K562 (cell line): Measurements from ENCODE around the gene NMT2.

Source experiments
- ATF1 ChIP-seq, 2 experiments: fragments of 450-650 bp in 1 of 2; IDR thresholded peaks; 2 replicates each; pipeline ENCODE4 v1.6.1; 2016; ENCODE audit warnings: missing compliant biosample characterization in 1 of 2, missing genetic modification characterization in 1 of 2
- CEBPB ChIP-seq: fragments of 450-650 bp; IDR thresholded peaks from 2 replicates; pipeline ENCODE4 v1.6.1; 2016; ENCODE audit warnings: missing genetic modification characterization, missing compliant biosample characterization
- EZH2 ChIP-seq: IDR thresholded peaks from 2 replicates; pipeline ENCODE4 v1.6.1; 2012; ENCODE audit warnings: low read depth, mild to moderate bottlenecking, inconsistent platforms, low read length, borderline replicate concordance
- JUN ChIP-seq, 2 experiments: sonication (generic) in 1 of 2; formaldehyde crosslinking in 1 of 2; IDR thresholded peaks; 2 replicates each; pipeline versions ENCODE4 v1.6.1 to v1.8.0; 2012 to 2022; ENCODE audit warnings: borderline replicate concordance in 2 of 2, mild to moderate bottlenecking in 2 of 2, improper control_type of control experiment in 1 of 2, low read depth in 1 of 2, low read length in 1 of 2, missing genetic modification reagents in 1 of 2
- RCOR1 ChIP-seq, 2 experiments: IDR thresholded peaks; 2 replicates each; pipeline ENCODE4 v1.6.1; 2012; ENCODE audit warnings: low read depth in 2 of 2, low read length in 2 of 2, borderline replicate concordance in 1 of 2, improper control_type of control experiment in 1 of 2
- ZEB2 ChIP-seq: fragments of 450-650 bp; IDR thresholded peaks from 2 replicates; pipeline ENCODE4 v1.6.1; 2016
- TF ChIP-seq, protein P1 (sequence below): fragments of 250-450 bp; sonication (Bioruptor Pico); IDR thresholded peaks from 2 replicates; pipeline ENCODE4 v1.8.0; 2021; ENCODE audit warnings: moderate library complexity, mild to moderate bottlenecking, inconsistent platforms
- TF ChIP-seq, protein P2 (sequence below), 2 experiments: fragments of 450-650 bp in 1 of 2; IDR thresholded peaks; 2 replicates each; pipeline ENCODE4 v1.6.1; 2011 to 2017; ENCODE audit warnings: low read depth in 2 of 2, antibody characterized with exemption in 1 of 2, borderline replicate concordance in 1 of 2, low read length in 1 of 2, mild to moderate bottlenecking in 1 of 2, mixed read lengths in 1 of 2; ENCODE audit not compliant: control insufficient read depth in 1 of 2

DNA sequence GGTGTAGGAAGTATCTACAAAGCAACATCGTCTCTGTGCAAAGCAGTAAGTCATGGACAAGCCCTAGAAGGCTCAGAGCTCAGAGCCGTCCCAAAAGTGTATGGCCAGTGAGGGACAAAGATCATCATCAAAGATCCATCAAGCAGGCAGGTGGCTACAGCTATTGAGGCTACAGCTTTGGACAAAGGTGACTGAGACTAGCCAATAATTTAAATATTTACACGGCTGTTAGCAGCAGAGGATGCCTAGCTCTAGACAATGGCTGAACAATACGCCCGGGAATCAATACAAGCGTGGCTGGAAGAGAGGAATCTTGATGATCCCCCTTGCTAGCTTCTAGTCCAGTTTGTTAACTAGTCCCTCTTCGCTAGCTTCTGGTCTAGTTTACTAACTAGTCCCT, 17.9 kb downstream of the NMT2 start:
- TF ChIP-seq EZH2 (no peak), RCOR1 (IDR thresholded peaks at IDR 0.05; ENCODE audit: borderline replicate concordance in 1 of 2, low read depth in 2 of 2, low read length in 2 of 2) (no peak), JUN (IDR thresholded peaks at IDR 0.05; ENCODE audit: borderline replicate concordance, low read depth, low read length) (no peak), JUN (CRISPR knock-in tag; IDR thresholded peaks at IDR 0.05; ENCODE audit: borderline replicate concordance) (no peak), CEBPB (no peak), ZEB2 (no peak), ATF1 (CRISPR knock-in tag; IDR thresholded peaks at IDR 0.05) (no peak), ATF1 (tag; IDR thresholded peaks at IDR 0.05) (no peak)
- TF ChIP-seq, protein P1, sequence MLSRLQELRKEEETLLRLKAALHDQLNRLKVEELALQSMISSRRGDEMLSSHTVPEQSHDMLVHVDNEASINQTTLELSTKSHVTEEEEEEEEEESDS (CRISPR knock-in tag): no peak
- TF ChIP-seq, protein P2, sequence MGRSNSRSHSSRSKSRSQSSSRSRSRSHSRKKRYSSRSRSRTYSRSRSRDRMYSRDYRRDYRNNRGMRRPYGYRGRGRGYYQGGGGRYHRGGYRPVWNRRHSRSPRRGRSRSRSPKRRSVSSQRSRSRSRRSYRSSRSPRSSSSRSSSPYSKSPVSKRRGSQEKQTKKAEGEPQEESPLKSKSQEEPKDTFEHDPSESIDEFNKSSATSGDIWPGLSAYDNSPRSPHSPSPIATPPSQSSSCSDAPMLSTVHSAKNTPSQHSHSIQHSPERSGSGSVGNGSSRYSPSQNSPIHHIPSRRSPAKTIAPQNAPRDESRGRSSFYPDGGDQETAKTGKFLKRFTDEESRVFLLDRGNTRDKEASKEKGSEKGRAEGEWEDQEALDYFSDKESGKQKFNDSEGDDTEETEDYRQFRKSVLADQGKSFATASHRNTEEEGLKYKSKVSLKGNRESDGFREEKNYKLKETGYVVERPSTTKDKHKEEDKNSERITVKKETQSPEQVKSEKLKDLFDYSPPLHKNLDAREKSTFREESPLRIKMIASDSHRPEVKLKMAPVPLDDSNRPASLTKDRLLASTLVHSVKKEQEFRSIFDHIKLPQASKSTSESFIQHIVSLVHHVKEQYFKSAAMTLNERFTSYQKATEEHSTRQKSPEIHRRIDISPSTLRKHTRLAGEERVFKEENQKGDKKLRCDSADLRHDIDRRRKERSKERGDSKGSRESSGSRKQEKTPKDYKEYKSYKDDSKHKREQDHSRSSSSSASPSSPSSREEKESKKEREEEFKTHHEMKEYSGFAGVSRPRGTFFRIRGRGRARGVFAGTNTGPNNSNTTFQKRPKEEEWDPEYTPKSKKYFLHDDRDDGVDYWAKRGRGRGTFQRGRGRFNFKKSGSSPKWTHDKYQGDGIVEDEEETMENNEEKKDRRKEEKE (IDR thresholded peaks at IDR 0.05; ENCODE audit: borderline replicate concordance in 1 of 2, control insufficient read depth in 1 of 2, low read depth in 2 of 2, low read length in 1 of 2): no peak
